ENCODE measurements around the gene LHX6.
A peak's percentile ranks its signal among the peaks of the same experiment; 100 is the strongest.

LHX6 gene

DNA sequence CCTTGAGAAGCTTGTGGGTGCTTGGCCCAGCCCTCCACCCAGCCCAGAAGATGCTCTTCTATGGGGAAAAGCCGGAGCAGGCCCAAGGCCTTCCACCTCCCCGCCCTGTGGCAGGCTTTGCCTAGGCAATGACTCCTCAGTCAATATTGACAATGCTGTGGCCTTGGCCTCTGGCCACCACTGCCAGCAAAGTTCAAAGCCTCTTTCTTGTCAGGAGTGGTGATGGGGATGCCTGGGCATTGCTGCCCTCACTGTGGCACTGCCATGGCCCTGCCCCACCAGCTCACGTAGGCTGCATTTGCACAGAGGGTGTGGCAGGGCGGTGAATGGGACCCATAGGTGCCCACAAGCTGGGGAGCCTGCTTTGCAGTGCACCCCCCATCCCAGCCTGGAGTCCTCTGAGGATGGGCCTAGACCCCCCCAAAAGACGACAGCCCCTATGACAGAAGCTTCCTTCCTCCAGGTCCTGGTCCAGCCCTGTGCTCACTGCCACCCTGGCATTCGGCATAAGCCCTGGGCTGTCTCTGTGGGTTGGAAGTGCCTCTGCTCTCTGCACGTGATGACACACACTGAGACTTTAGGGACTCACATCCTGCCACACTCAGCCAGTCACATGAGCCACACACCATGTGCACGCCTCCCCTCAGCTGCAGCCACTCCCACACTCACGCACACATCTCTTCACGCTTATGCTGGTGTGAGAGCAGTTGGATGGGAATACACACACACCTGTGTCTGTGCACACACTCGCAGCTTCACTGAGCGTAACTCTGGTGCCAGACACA is 38.0 kb downstream of the LHX6 start:
- DNase-seq, result peak; percentile 33

DNA sequence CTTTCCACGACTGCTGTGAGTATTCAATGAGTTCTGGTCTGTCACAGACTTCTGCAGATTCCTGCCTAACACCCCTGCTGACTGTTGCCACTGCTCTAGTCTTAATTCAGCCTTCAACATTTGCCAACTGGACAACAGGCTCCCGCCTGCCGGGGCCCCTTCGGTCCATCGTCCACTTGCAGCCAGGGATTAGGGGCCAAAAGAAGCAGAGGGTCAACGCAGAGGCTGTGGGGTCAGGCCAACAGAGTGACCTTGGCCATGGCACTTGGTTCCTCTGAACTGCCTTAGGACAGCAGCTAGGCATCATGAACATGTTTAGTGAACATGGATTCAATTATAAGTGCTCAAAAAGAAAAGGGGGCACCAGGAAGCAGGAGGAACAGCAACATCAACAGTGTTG is 40.4 kb downstream of the LHX6 start:
- no peak for DNase-seq

DNA sequence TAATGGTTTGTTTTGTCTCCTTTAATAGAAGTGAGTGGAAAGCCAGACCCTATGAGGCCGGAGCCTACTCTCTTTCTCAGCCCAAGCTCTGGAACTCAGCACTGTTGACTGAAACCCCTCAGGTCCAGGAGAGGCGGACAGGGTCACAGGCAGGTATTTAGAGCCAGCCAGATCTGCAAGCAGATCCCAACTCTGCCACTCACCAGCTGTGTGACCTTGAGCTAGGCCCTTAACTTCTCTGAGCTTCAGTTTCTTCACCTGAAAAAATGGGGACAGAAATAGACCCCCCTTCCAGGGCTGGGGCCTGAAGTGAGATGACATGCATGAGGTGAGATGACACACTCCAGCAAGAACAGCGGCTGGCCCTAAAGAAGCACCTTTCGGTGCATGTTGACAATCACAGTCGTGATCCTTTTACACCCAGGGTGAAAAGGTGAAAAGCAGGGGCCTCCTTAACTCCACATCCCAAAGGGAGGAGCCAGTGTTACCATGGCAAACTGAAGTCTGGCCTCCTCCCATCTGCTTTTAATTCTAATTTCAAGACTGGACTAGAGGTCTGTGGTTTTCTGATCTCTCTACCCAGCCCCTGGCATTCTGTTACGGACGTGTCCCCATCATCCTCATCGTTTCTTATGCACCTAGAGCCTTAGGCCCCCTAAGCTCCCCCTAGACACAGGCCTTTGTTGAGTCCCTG is 41.8 kb downstream of the LHX6 start:
- DNase-seq, result no peak

DNA sequence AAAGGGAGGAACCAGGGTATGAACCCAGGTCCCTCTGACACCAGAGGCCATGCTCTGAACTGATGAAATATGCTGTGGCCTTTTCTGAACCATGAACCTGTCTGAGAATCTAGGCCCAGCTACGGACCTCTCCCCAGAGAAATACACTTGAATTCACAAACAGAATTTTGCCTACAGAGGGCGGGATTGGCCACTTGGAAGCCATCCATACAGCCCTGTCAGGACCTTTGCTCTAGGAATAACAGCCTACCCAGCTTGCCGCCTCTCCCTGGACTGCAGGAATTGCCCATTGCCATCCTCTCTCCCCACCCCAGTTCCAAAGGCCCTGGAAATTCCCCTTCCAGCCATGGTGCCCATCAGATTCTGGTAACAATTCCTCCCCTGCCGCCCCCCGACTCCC is 42.5 kb downstream of the LHX6 start:
- no peak for DNase-seq

DNA sequence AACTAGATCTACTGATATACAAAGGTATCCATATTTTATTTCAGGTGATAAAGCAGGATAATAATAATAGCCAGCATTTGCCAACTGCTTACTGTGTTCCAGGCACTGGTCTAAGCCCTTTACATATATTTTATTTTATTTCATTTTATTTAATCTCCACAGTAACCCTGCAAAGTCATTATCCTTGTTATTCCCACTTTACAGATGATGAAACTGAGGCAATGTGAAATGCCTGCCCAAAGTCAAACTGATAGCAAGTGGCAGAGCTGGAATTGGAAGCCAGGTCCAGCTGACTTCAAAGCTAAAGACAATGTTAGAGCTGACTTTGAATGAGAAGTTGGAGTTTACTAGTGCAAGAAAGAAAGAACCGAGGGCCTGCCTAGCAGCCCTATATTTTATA is 44.2 kb downstream of the LHX6 start:
- no peak for DNase-seq

DNA sequence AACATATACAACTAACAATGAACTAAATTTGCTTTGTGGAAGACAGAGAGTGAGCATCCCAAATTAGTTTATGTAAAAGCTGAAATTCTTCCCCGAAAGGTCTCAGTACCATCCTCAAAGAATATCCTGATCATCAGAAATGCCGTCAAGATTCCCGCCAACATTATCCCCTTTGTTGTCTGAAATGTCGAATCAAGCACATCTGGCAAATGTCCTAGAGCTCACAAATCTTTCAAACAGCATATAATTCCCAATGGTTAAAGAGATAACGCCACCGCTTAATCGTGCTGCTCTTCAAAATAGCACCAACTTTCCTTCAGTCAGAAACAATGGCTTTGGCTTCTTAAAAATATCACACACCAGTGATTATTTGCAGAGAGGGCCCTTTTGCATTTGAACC is 45.3 kb downstream of the LHX6 start:
- no peak for DNase-seq

DNA sequence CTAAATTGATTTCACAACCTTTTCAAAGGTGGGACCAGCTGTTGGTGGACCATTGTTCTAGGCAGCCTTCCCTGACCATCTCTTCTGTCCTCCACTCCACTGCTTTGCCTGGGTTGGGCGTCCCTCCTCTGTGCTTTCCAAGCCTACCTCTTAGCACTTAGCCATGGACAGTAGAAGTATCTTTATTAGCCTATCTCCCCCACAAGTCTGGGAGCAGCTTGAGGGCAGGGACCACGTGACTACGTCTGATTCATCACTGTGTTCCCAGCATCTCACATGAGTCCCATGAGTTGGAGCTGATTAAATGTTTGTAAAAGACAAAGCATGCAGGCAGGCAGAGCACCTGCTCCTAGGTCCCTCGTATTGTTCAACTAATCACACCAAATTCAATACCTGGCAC is 48.1 kb downstream of the LHX6 start:
- peak; percentile 25 for DNase-seq

DNA sequence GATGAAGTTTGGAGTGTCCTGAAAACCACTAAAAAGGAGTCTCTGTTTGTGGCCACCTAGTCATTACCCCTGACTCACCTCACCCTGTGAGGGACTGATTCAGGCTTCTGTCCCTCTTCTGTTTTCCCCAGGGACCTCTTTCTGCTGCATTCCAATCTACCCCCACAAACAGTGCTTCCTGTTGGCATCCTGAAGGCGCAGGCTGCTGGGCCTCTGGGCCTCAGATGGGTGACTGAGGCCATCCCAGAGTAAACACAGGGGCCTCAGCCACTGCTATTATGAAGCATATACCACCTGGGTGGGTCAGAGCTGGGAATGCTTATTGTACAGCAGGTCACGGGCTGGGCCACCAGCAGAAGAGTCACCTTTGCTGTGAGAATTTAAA is 49.1 kb downstream of the LHX6 start:
- DNase-seq, result no peak

DNA sequence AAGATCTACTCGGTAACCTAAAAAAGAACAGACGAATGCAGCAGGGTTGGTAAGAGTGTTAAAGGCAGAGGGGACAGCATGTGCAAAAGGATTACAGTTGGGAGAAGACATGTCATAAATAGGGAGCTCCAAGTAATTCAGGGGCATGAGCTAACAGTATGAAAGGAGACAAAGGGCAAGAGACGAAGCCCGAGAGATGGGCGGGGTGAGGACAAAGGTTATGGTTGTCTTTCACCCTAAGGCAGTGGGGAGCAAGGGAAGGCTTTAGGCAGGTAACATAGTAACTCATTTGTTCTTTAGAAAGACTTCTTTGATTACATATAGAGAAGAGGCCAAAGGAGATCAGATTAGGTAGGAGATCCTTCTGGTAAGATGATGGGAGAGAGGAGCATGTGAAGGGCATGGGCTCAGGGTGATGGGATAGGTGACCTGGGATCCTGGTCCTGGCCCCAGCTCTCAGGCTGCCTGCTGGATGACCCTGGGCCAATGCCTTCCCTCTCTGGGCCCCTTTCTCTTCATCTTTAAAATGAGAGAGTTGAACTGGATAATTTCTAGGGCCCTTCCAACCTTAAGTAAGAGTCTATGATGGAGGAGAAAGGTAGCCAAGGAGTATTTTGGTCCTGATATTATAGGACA is 49.6 kb downstream of the LHX6 start:
- no peak for DNase-seq

DNA sequence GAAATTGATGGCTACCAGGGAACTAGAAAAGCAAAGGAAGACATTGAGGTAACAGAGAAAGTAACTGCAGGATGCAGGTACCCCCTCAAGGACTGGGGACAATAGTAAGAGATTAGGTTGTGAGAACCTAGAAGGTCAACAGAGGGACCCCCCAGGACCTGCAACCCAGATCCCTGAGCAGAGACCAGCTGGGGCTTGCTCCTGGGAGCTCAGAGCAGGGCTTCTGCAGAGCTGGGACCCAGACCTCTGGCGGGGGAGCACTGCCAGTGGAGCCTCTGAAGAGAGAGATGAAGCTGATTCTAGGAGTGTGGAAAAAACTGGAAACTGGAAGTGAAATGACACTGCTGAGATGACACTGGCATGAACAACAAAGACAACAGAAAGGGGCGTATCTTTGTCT is 51.8 kb downstream of the LHX6 start:
- DNase-seq, result no peak

DNA sequence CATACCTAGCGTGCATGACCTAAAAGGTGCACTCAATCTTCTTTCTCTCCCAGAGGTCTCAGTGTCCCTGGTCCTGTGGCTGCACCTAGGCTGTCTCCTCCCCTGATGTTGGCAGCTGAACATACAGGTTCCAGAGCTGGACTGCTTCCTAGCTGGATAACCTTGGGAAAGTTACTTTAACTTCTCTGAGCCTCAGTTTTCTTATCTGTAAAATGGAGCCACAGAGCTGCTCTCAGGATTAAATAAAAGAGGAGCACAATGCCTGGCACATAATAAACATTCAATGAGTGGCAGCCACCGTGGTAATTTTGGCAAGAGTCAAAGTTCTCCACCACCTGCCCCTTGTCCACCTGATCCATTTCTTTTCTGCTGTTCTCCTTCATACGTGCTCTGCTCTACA is 55.1 kb downstream of the LHX6 start:
- DNase-seq, result no peak

DNA sequence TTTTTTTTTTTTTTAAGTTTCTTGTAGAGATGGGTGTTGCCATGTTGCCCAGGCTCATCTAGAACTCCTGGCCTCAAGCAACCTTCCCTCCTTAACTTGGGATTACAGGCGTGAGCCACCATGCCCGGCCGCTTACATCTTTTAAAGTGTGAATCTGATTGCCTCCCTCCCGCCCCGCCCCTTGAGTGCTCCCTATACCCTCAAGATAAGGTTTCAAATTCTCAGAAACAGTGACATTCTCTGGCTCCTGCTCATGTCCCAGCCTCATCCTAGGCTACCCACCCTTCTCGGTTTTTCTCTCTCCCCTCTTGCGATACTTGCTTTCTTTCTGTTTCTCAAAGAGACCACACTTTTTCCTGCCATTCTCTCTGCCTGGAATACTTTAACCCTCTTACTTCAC is 56.6 kb downstream of the LHX6 start:
- DNase-seq, result no peak

DNA sequence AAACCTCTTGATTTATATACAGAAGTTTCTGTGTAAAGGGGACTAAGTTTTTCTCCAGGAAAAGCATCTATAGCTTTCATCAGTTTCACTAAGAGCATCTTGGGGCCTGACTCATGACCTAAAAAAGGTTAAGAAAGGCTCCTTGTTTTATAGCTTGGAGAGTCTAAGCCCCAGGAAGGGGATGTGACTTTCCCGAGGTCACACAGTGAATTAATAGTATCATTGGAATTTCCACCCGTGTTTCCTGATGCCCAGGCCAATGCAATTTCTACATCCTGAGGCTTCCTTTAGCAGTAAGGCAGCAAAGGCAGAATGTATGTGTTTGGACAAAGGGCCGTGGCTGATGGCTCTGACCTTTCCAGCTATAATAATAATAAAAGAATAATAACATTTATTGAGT is 60.4 kb downstream of the LHX6 start:
- no peak for DNase-seq

DNA sequence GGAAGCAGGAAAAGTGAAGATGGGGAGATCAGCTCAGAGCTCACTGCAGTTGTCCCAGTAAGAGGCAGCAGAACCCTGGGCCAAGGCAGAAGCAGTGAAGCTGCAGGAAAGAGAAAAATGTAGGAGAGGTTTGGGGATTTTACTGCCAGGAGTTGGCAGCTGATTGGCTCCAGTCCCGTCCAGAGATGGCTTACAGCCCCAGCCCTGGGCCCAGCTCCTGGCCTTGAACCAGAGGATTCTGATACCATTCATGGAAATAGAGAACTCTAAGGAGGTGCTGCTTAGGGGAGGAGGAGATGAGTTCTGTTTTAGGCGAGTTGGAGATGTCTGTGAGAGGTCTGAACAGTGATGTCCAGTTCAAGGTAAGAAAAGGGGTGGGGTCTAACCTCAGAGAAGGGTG is 64.5 kb downstream of the LHX6 start:
- DNase-seq, result no peak

DNA sequence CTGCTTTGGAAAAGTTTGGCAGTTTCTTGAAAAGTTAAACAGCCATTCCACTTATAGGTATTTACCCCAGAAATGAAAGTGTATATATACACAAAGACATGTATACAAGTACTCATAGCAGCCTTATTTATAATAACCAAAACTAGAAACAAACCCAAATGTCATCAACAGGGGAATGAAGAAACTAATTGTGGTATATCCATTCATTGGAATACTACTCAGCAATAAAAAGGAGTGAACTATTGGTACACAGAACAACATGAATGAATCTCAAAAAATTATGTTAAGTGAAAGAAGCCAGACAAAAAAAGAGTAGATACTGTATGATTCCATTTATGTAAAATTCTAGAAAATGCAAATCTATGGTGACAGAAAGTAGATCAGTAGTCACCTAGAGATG is 66.3 kb downstream of the LHX6 start:
- no peak for DNase-seq

DNA sequence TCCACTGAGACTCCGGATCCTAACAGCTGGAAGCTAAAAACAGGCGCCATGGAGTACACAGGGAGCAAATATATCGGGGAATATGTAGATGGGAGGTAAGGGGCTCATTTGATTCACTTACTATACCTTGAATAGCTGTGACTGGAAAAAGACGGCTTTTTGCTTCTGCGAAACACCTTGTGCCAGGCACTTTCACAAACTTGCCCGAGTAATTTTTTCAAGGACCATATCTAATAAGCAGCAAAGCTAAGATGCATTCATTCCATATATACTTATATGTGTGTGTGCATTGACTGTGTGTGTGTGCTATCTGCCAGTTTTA is 68.9 kb downstream of the LHX6 start:
- no peak for DNase-seq

DNA sequence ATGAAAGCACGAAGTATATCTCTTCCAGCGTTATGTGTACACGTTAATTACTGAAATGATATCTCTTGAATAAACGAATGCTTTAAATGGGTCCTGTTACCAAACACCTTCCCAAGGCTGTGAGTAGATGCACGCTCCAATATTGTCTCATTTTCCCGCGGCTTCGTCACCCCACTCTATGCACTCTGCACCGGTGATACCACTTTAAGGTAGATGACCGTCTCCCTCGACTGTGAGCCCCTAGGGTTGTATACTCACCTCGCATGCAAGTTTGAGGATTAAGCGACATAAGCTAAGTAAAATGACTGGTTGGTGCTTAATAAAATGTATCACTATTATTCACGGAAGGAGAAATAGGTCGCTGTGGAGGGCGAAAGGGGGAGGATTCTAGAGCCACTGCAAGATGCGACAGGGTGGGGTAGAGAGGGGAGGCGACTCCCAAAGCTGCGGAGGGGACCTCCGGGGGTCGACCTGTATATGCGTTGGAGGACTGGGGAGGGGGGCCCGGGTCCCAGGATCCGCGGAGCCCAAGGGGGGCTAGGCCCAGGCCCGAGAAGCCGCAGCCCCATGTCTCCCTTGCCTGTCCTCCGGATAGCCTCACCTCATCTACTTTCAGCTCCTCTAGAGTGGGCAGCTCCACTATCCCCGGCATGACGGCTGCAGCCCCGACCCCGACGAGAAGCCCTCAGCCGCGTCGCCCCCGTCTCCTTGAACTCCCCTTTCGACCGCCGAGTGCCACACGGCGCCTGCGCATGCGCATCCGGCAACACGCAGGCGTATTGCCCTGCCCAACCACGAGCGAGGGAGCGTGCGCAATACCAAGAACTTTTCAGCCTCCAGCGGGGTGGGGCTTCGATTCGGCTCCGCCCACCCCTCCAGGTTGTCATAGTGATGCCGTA is 69.5 kb downstream of the LHX6 start, which contains the start of the genes MORN5 and NDUFA8:
Gene MORN5 (plus strand): TSS at position 883 of the 899 bp plus-strand sequence. CDS start 65 bp downstream, outside the sequence.
Gene NDUFA8 (minus strand): TSS at position 754 of the 899 bp plus-strand sequence. CDS start 102 bp downstream, at position 652.
- peak; percentile 93 for DNase-seq

DNA sequence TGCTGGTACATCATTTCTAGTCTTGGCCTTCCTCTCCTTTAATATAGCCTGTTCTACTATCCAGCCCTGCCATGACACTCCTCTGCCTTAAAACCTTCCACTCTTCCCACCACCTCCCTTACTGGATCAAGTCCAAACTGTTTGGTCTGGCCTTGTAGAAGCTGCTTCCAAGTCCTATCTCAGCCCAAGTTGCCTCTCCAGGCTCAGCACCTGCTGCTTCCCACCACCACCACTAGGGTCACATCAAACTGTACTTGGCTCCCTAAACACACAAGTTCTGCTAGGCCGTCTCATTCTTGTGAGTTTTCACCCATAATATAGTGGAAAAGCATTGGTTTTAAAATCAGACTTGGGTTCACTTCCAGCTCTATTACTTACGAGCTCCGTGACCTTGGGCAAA is 70.6 kb downstream of the LHX6 start:
- DNase-seq, result peak; percentile 48

DNA sequence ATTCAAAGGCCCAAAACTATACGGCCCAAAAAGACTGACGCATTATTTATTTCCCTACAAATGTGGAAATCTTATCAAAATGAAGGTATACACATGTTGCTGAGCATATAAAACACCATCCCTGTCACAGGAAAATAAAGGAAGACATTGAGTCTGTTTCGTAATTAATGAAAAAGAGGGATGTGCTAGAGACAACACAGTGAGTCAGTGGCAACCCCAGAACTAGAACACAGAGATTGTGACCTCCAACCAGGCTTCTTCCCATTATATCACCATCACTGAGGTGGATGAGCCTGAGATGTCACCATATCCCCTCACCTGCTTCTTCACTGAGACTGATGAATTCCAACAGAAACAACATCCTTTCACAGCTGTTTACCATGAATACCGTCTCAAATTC is 73.0 kb downstream of the LHX6 start:
- DNase-seq, result peak; percentile 35
